ENCODE data around the gene SV2A.
A peak's percentile ranks its signal among the peaks of the same experiment; 100 is the strongest.

SV2A gene

GRCh38 chr1:149963358-149963757 is 45.7 kb upstream of the SV2A start:
- CTCF ChIA-PET = interaction anchor here (0.5 to 3.0 kb wide), 9 partner anchors 12 to 206 kb away, joined by 3 to 34 read pairs (median 4); no protein-coding TSS in a partner anchor
- POLR2A ChIA-PET = no interaction called here
- H3K4me1 ChIP-seq (ENCODE audit: control insufficient read depth, insufficient read depth, low read length) = no peaks in the 10 kb centered on the region
- H3K27ac ChIP-seq (ENCODE audit: extremely low read depth, low read depth, low read length) = no peak overlapping the region
- TF ChIP-seq EGR2 (tag by site-specific recombination; IDR thresholded peaks at IDR 0.05; ENCODE audit: low read depth) = no peak
- no peak overlapping the region for H3K4me3 ChIP-seq (ENCODE audit: low read depth, low read length)
- H3K9me3 ChIP-seq (ENCODE audit: control insufficient read depth, insufficient read depth, low read depth, low read length) = no peaks in the 10 kb centered on the region
- peaks cover 40 to 90% of the 10 kb centered on the region in 2 experiments for H3K36me3 ChIP-seq (ENCODE audit: control insufficient read depth in 2 of 2, insufficient read depth in 1 of 2, low read length in 2 of 2)

- Histone ChIP-seq H3K36me3 (ENCODE audit: control insufficient read depth in 2 of 2, insufficient read depth in 1 of 2, low read length in 2 of 2) (peaks cover 46 to 91% of the 10 kb centered on the region in 2 experiments), H3K4me1 (ENCODE audit: control insufficient read depth, insufficient read depth, low read length) (no peaks in the 10 kb centered on the region), H3K4me3 (ENCODE audit: low read depth, low read length) (no peak overlapping the region), H3K27ac (ENCODE audit: extremely low read depth, low read depth, low read length) (no peak overlapping the region), H3K9me3 (ENCODE audit: control insufficient read depth, insufficient read depth, low read depth, low read length) (no peaks in the 10 kb centered on the region)
- no peak for TF ChIP-seq INSM2 (tag by site-specific recombination; IDR thresholded peaks at IDR 0.05)
- TF ChIP-seq SCRT1 (tag by site-specific recombination; IDR thresholded peaks at IDR 0.05; ENCODE audit: borderline replicate concordance) = no peak
- TF ChIP-seq ZNF112 (tag by site-specific recombination; IDR thresholded peaks at IDR 0.05) = no peak
- TF ChIP-seq BCL6B (tag by site-specific recombination; IDR thresholded peaks at IDR 0.05) = no peak
- TF ChIP-seq HOXD13 (CRISPR knock-in tag; IDR thresholded peaks at IDR 0.05; ENCODE audit: borderline replicate concordance) = no peak
- TF ChIP-seq ZNF404 (tag by site-specific recombination; IDR thresholded peaks at IDR 0.05) = no peak
- TF ChIP-seq ZNF585B (tag by site-specific recombination; IDR thresholded peaks at IDR 0.05) = no peak
- no peak for TF ChIP-seq MZF1 (tag by site-specific recombination; IDR thresholded peaks at IDR 0.05; ENCODE audit: borderline replicate concordance)
- no peak for TF ChIP-seq ZNF658 (tag by site-specific recombination; IDR thresholded peaks at IDR 0.05)
- TF ChIP-seq ZNF544 (tag by site-specific recombination; IDR thresholded peaks at IDR 0.05) = no peak
- TF ChIP-seq ZFP3 (tag by site-specific recombination; IDR thresholded peaks at IDR 0.05; ENCODE audit: low read depth) = no peak
- TF ChIP-seq ZNF121 (tag by site-specific recombination; IDR thresholded peaks at IDR 0.05) = no peak
- no peak for TF ChIP-seq ZNF239 (tag by site-specific recombination; IDR thresholded peaks at IDR 0.05)
- no peak for TF ChIP-seq ZNF324 (tag by site-specific recombination; IDR thresholded peaks at IDR 0.05)
- TF ChIP-seq ZNF354C (tag by site-specific recombination; IDR thresholded peaks at IDR 0.05; ENCODE audit: borderline replicate concordance, low read depth) = no peak
- no peak for TF ChIP-seq PATZ1 (tag by site-specific recombination; IDR thresholded peaks at IDR 0.05)
- CTCF ChIA-PET = interaction anchor here (0.6 to 3.0 kb wide), 36 partner anchors 10 to 225 kb away, joined by 3 to 34 read pairs (median 5); partner anchors contain the start of gene OTUD7B
- POLR2A ChIA-PET = no interaction called here
Measured at GRCh38 chr1:149962736-149963135, 45.1 kb upstream of the SV2A start.

GRCh38 chr1:149962039-149962647 is 44.5 kb upstream of the SV2A start:
- Histone ChIP-seq H3K4me3 (ENCODE audit: low read depth, low read length) (no peak overlapping the region), H3K27ac (ENCODE audit: extremely low read depth, low read depth, low read length) (no peak overlapping the region), H3K4me1 (ENCODE audit: control insufficient read depth, insufficient read depth, low read length) (no peaks in the 10 kb centered on the region), H3K9me3 (ENCODE audit: control insufficient read depth, insufficient read depth, low read depth, low read length) (no peaks in the 10 kb centered on the region), H3K36me3 (ENCODE audit: control insufficient read depth in 2 of 2, insufficient read depth in 1 of 2, low read length in 2 of 2) (peaks cover 46 to 90% of the 10 kb centered on the region in 2 experiments)
- ChIA-PET POLR2A (no interaction called here), CTCF (interaction anchor here (0.6 to 3.0 kb wide), 42 partner anchors 10 to 225 kb away, joined by 3 to 34 read pairs (median 4); partner anchors contain the start of gene OTUD7B)
- TF ChIP-seq IKZF3 (tag by site-specific recombination; IDR thresholded peaks at IDR 0.05) (no peak), ZNF10 (tag by site-specific recombination; IDR thresholded peaks at IDR 0.05) (no peak), ZNF654 (tag by site-specific recombination; IDR thresholded peaks at IDR 0.05; ENCODE audit: low read depth) (peak; percentile 72), OSR2 (tag by site-specific recombination; IDR thresholded peaks at IDR 0.05) (no peak), CTCF (tag by site-specific recombination; IDR thresholded peaks at IDR 0.05) (peak; percentile 22; the same call in 1 of the 2 replicates), ZNF791 (tag by site-specific recombination; IDR thresholded peaks at IDR 0.05) (no peak), PRDM1 (tag by site-specific recombination; IDR thresholded peaks at IDR 0.05) (peak; percentile 86), ZNF843 (tag by site-specific recombination; IDR thresholded peaks at IDR 0.05) (no peak)
